ENCODE data around the gene FAT3.

Gene FAT3

GRCh38 chr11:92224407-92225124, at the start of gene FAT3:
FAT3 (plus strand) TSS chr11:92224818; CDS start chr11:92352113, 127,295 bp downstream.
- no peak for FAIRE-seq

GRCh38 chr11:92179017-92179670, 45.5 kb upstream of the FAT3 start:
- FAIRE-seq: no peak

- FAIRE-seq: no peak
These were observed 44.4 kb upstream of the FAT3 start for GRCh38 chr11:92180226-92180625.

GRCh38 chr11:92180664-92181251, 43.9 kb upstream of the FAT3 start:
- no peak for FAIRE-seq

GRCh38 chr11:92190535-92191206, 33.9 kb upstream of the FAT3 start:
- no peak for FAIRE-seq

GRCh38 chr11:92192141-92192540, 32.5 kb upstream of the FAT3 start:
- no peak for FAIRE-seq

- no peak for FAIRE-seq
These were observed 26.4 kb upstream of the FAT3 start for GRCh38 chr11:92198268-92198667.

GRCh38 chr11:92199991-92200390, 24.6 kb upstream of the FAT3 start:
- FAIRE-seq: no peak

- FAIRE-seq: no peak
These were observed 19.9 kb upstream of the FAT3 start for GRCh38 chr11:92204731-92205130.

- FAIRE-seq: no peak
These were observed 18.2 kb upstream of the FAT3 start for GRCh38 chr11:92206441-92206840.

- FAIRE-seq: no peak
These were observed 12.9 kb upstream of the FAT3 start for GRCh38 chr11:92211576-92212167.

- no peak for FAIRE-seq
These were observed 12.1 kb upstream of the FAT3 start for GRCh38 chr11:92212530-92212929.

GRCh38 chr11:92216789-92217188, 7.8 kb upstream of the FAT3 start:
- FAIRE-seq: no peak

GRCh38 chr11:92219476-92219875, 5.1 kb upstream of the FAT3 start:
- FAIRE-seq: no peak

- no peak for FAIRE-seq
These were observed 1.9 kb upstream of the FAT3 start for GRCh38 chr11:92222701-92223100.

GRCh38 chr11:92224054-92224406, 588 bp upstream of the FAT3 start:
- no peak for FAIRE-seq

- FAIRE-seq: no peak
These were observed 528 bp downstream of the FAT3 start for GRCh38 chr11:92225125-92225567.

- no peak for FAIRE-seq
These were observed 1.1 kb downstream of the FAT3 start for GRCh38 chr11:92225568-92226330.

GRCh38 chr11:92226331-92227229, 2.0 kb downstream of the FAT3 start:
- FAIRE-seq: no peak

- no peak for FAIRE-seq
These were observed 2.7 kb downstream of the FAT3 start for GRCh38 chr11:92227230-92227814.
